Neural progenitor cell (in vitro differentiated cells): ENCODE results near the gene CNN2.

Experiments
- CTCF ChIP-seq: fragments of 200-600 bp; sonication (generic); IDR thresholded peaks from 2 replicates; pipeline ENCODE4 v1.5.1; 2017; ENCODE audit warnings: antibody characterized with exemption, mild to moderate bottlenecking
- EZH2 ChIP-seq: fragments of 200-600 bp; sonication (generic); IDR thresholded peaks from 2 replicates; pipeline ENCODE4 v1.6.1; 2017; ENCODE audit warnings: antibody characterized with exemption, mild to moderate bottlenecking, moderate library complexity
- EZH2phosphoT487 ChIP-seq: fragments of 200-600 bp; sonication (generic); IDR thresholded peaks from 2 replicates; pipeline ENCODE4 v1.6.1; 2017; ENCODE audit warnings: antibody characterized with exemption

GRCh38 chr19:1063030-1063908 lies 36.9 kb downstream of the CNN2 start:
- no peak for TF ChIP-seq CTCF
- TF ChIP-seq EZH2: no peak
- TF ChIP-seq EZH2phosphoT487: no peak
